ENCODE measurements around the gene OMD.

OMD gene

DNA sequence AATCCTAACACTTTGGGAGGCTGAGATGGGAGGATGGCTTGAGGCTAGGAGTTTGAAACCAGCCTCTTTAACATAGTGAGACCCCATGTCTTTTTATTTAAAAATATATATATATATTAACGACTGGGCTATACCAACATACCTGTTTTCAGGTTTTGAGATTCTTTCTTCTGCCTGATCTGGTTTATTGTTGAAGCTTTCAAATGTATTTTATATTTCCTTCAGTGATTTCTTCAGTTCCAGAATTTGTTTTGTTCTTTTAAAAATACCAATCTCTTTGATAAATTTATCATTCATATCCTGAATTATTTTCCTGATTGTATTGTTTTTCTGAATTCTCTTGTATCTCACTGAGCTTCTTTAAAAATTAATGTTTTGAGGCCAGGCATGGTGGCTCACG is 51.1 kb downstream of the OMD start:
- no peak overlapping the region for H3K27ac ChIP-seq (ENCODE audit: low read depth, low read length)
- no peak overlapping the region for H3K4me3 ChIP-seq (ENCODE audit: low read depth, low read length)
- no peaks in the 10 kb centered on the region for H3K27me3 ChIP-seq (ENCODE audit: control insufficient read depth, insufficient read depth, low read length)
- H3K36me3 ChIP-seq (ENCODE audit: control insufficient read depth, insufficient read depth, low read length) = no peaks in the 10 kb centered on the region
- no peak overlapping the region for H3K9ac ChIP-seq (ENCODE audit: low read length)
- H3K9me3 ChIP-seq (ENCODE audit: control insufficient read depth, insufficient read depth, low read depth, low read length) = no peaks in the 10 kb centered on the region; the same call in 1 of the 2 replicates
- H3K4me1 ChIP-seq (ENCODE audit: control insufficient read depth, insufficient read depth, low read length) = peaks cover 26% of the 10 kb centered on the region

- H3K9me3 ChIP-seq (ENCODE audit: control insufficient read depth, insufficient read depth, low read depth, low read length) = no peaks in the 10 kb centered on the region; the same call in 1 of the 2 replicates
- H3K4me3 ChIP-seq (ENCODE audit: low read depth, low read length) = no peak overlapping the region
- peaks cover 10% of the 10 kb centered on the region for H3K4me1 ChIP-seq (ENCODE audit: control insufficient read depth, insufficient read depth, low read length)
- no peak overlapping the region for H3K9ac ChIP-seq (ENCODE audit: low read length)
- no peaks in the 10 kb centered on the region for H3K27me3 ChIP-seq (ENCODE audit: control insufficient read depth, insufficient read depth, low read length)
- H3K27ac ChIP-seq (ENCODE audit: low read depth, low read length) = no peak overlapping the region
- no peaks in the 10 kb centered on the region for H3K36me3 ChIP-seq (ENCODE audit: control insufficient read depth, insufficient read depth, low read length)
Observed at GRCh38 chr9:92369075-92369474, 55.2 kb downstream of the OMD start.

Data from HUES6 (cell line).